ENCODE measurements around the gene RPS3A.
A peak's percentile ranks its signal among the peaks of the same experiment; 100 is the strongest.
"Not testable (repeated sequence)": the region's sequence is repeated elsewhere in the genome, so short reads cannot be mapped to it uniquely, and the experiment has no call there.

The RPS3A gene

DNA sequence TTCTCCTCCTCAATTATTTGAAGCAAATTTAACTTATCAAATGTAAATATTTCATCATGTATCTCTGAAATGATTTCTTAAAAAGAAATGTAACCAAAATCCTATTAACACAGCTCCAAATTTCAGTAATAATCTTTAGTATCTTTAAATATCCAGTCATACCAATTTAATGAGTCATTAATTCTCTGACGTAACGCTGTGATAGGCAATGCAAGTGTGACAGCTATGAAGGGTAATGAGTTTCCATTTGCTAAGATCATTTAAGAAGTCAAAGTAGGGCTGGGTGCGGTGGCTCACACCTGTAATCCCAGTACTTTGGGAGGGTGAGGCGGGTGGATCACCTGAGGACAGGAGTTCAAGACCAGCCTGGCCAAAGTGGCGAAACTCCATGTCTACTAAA, 15.6 kb downstream of the RPS3A start:
- DNase-seq (ENCODE audit: low spot score) = no peak
- FAIRE-seq = no peak

DNA sequence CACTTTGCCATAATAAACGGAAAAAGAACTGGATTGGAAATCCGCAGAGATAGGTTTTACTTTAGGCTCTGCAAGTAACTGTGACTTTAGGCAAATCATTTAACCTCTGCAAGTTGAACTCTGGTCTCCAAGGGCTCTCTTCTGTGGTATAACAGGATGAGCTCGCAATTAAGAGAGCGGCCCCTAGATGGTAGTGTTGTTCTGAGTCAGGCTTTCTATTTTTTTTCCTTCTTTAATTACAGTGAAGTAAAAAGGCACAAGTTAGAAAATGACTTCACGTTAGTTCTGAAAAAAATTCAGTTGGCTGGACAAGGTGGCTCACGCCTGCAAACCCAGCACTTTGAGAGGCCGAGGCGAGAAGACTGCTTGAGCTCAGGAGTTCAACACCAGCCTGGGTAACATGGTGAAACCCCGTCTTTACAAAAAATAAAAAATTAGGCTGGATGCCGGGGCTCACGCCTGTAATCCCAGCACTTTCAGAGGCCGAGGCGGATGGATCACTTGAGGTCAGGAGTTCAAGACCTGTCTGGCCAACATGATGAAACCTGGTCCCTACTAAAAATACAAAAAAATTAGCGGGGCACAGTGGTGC, 18.0 kb downstream of the RPS3A start:
- DNase-seq (ENCODE audit: low spot score) (peak; percentile 50), FAIRE-seq (no peak)

DNA sequence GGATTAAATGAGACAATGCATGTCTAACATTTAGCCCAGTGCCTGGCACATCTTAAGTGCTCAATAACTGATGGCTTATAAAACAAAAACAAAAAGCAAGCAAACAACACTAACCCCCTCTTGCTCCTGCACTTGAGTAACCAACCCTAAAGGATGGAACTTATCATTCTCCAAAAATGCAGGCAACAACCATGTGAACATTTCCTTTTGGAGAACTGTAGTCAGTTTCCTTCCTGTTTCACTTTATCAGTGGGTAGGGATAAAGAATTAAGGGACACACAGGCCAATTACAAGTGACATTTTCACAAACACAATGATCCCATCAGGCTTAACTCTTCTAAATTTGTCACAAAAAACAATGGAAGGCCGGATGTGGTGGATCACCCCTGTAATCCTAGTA, 30.4 kb downstream of the RPS3A start:
- FAIRE-seq = no peak

DNA sequence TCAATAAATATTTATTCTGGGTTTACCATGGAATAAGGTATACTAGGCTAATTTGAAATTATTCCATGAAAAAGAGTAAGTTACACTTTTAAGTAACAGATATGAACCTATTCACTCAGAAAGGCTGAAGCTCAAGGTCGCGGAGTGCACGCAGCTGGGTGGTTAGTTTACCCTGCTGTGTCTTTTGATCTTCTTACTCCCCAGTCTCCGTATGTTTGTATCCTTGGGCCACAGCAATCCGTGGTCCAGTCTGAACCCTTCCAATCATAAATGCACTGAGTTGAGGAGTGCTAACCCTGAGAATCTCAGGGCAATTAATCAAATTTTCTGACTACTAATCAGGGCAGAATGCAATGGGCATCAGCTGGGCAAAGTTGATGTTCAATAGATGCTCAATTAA, 33.9 kb downstream of the RPS3A start:
- no peak for FAIRE-seq

More for the DNA sequence above, 30.4 kb downstream of the RPS3A start:
- no peak for DNase-seq (ENCODE audit: low spot score)

DNA sequence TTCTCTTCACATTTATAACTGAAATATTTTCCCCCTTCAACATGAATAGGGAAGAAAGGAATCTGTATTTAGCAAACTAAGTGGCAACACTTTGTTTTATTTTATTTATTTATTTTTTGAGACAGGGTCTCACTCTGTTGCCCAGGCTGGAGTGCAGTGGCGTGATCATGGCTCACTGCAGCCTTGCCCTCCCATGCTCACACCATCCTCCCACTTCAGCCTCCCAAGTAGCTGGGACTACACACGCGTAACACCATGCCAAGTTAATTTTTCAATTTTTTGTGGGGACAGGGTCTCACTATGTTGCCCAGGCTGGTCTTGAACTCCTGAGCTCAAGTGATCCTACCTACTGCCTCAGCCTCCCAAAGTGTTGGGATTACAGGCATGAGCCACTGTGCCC, 36.6 kb downstream of the RPS3A start:
- not testable (repeated sequence) for FAIRE-seq; DNase-seq (ENCODE audit: low spot score)

More for the DNA sequence above, 33.9 kb downstream of the RPS3A start:
- no peak for DNase-seq (ENCODE audit: low spot score)

DNA sequence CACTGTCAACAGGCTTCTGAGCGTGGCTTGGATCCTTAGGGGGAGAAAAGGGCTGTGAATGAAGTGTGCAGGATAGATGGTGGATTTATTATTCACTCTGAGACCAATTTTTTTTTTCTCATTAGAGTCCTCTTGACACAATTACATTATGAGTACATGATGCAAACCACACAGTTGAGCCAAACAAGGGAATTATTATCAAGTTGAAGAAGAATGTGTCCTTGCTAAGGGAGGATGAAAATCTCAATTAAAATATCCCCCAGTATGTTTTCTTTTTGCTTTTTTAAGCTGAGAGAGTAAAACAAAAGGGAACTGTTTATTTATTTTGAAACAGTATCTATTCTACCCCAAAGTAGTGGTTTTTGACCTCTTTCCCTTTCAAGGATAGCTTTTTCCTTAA, 40.4 kb downstream of the RPS3A start:
- DNase-seq (ENCODE audit: low spot score) = no peak
- no peak for FAIRE-seq

DNA sequence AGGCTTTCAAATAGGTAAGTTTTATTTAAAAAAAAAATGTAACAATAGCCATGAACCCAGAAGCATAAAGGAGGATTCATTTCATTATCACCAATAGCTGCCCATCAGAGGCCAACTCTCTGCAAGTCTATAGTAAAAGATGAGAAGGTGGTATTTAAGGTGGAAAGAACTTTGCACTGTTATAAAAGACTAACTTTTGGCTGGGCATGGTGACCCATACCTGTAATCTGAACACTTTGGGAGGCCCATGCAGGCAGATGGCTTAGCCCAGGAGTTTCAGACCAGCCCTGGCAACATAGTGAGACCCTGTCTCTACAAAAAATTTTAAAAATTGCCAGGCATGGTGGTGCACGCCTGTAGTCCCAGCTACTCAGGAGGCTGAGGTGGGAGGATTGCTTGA, 43.3 kb downstream of the RPS3A start:
- FAIRE-seq = no peak

DNA sequence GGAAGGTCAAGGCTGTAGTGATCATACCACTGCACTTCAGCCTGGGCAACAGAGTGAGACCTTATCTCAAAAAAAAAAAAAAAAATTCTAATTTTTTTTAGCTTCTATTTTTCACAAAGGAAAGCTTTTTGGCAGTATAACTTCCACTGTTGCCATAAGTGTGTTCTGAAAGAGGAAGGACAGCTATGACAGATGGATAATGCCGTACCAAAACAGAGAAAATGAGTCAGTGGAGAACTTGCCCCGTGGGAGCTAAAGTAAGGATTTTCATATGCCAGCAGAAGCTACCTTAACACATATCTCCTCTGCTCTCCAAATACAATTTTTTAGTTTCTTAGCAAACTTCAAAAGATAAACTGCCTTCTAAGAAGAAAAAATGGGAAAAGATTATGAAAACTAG, 43.7 kb downstream of the RPS3A start:
- DNase-seq (ENCODE audit: low spot score) (no peak), FAIRE-seq (no peak)

More for the DNA sequence above, 43.3 kb downstream of the RPS3A start:
- DNase-seq (ENCODE audit: low spot score) = no peak

DNA sequence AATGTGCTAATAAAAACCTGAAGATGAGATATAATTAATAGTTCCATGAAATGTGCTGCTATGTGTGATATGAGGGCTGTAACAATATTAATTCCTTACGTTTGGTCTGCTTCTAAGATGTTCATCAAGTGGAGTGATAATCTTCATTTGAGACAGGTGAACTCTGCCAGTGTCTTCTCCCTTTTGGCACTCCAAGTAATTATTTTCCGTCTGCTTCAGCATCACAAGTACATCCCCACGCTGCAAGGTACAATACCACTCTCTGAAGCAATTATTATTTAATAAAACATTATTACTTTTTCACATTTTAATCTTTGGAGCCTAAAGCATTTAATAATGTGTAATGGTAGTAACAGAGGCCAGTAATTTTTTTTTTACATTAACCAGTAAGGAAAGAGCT, 44.4 kb downstream of the RPS3A start:
- FAIRE-seq = no peak
- no peak for DNase-seq (ENCODE audit: low spot score)

DNA sequence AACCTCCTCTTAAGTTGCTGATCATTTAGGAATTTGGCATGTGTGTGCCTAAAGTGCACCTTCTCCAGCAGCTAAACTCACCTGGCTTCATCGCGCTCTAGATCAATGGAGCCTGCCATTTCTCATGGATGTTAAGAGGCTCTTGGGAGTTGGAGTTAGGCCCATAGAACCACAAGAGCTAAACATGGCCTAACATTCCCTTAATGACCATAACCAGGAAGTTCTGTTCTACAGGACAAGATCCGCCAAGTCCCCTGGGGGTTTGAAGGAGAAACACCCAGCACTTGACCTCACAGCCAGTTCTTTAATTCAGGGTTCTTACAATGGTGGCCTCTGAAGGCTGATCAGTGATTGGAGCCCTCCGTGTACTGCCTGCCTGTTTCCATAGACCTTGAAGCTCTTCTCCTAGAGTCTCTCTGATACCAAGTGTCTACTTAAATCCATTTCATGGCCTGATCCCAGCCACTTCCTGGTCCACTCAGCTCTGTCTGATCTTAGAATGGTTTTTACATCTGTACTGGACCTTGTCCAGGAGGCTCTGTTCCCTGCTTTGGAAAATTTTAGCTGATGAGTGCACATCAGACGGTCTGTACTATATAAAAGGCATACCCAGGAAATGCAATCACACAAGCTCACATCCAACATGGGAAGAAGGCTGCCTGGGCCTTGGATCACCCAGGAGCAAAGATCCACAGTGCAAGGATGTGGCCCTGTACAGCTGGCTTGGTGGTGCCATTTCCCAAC, 45.1 kb downstream of the RPS3A start:
- DNase-seq (ENCODE audit: low spot score) = no peak
- no peak for FAIRE-seq

DNA sequence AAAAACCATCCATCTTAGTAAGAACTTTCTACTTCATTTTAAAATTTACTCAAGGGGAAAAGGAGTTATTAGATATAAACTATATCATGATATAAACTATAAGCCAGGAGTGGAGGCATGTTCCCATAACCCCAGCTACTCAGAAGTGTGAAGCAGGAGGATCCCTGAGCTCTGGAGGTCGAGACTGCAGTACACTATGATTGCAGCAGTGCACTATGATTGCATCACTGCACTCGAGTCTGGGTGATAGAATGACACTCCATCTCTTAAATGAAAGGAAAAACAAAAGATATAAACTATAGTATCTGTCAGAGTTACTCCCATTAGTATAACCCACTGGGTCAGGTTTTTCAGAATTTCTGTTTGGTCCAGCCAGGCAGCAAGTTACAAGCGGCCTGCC, 47.6 kb downstream of the RPS3A start:
- FAIRE-seq (no peak), DNase-seq (ENCODE audit: low spot score) (no peak)

DNA sequence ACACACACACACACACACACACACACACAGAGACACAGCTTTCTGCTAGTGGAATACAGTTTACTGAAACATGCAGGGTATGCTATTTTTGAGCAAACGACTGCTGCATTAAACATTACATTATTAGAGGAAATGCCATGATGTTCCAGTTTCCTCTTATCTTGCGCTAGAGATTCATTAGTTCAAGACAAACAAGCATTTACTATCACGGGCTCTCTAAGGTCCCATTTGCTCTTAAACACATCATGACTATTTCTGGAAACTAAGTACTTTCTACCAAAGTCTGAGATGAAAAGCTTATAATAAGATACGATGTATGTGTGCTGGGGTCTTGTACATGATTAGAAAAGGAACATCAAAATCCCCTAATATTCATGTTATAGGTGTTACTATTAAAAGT, 48.8 kb downstream of the RPS3A start:
- no peak for FAIRE-seq
- no peak for DNase-seq (ENCODE audit: low spot score)

DNA sequence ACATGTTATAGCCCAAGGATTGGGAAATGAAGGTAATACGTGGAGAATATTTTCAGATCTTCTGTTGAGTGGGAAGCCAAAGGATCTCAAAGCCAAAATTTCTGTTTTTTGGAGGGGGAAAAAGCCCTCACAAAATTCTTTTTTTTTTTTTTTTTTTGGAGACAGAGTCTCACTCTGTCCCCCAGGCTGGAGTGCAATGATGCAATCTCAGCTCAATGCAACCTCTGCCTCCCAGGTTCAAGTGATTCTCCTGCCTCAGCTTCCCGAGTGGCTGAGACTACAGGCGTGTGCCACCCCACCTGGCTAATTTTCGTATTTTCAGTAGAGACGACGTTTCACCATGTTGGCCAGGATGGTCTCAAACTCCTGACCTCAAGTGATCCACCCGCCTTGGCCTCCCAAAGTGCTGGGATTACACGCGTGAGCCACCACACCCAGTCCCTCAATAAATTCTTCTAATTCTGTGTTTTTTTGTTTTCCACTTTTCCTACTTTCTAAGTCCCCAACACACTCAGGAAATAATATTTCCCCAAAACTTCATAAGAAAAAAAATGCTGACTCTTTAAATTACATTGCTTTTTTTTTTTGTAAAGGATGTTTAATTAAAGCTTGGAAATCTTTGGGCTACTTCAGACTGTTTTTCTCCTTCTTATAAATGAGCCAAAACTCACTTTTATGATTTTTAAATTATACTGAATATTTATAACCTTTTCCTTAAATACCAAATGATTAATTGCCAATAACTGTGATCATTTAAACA, 51.6 kb downstream of the RPS3A start:
- DNase-seq (ENCODE audit: low spot score) = no peak
- FAIRE-seq = no peak

DNA sequence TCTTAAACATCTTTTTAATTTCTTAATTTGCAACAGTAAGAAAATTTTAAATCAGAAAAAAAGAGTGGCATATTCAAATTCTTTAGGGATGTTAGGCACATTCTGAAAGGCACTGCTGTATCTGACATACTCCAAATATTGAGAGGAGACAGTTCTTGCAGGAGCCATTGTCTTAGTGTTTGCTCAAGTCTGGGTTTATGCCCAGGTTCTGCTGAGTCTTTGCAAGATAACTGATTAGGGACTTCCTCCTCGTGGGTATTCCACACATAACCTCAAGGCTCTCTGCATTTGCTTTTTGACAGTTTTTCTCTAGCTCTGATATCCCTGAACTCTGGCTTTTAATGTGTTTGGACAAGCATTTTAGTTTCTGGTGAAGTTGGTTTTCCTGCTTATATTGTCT, 52.6 kb downstream of the RPS3A start:
- FAIRE-seq = no peak
- no peak for DNase-seq (ENCODE audit: low spot score)

DNA sequence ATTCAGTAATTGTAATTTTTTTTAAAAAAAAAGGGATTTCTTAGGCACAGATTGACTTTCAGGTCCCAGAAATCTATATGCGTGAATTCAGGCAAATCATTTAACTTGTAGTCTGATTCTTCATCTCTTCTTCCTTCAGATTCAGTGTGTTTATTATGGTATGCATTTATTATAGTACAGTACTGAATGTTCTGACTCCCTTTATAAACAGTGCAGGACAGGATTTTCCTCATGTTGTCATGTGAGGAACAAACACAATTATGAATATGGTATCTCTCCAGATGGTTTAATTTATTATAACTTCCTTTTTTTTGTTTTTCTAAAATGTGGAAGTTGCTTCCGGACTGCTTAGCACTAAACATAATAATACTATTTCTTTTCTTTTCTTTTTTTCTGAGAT, 54.2 kb downstream of the RPS3A start:
- FAIRE-seq (no peak), DNase-seq (ENCODE audit: low spot score) (no peak)
